Measurements from ENCODE around the gene TMEM69.

- TF ChIP-seq POLR2AphosphoS5 (IDR thresholded peaks at IDR 0.05; ENCODE audit: low read depth, low read length) (no peak), POLR2A (IDR thresholded peaks at IDR 0.05; ENCODE audit: low read depth, low read length) (0 out of 2 replicates have a peak, but pooled peaks have one; percentile 51)
Measured at GRCh38 chr1:45647248-45648021, 40.5 kb upstream of the TMEM69 start.

All from GM12891 (cell line).